PC-9 (cell line): ENCODE results near the gene RBMX. TPM values are rescaled to one million over a fixed set of nuclear protein-coding genes. Genes with fewer than 3 reads are reported as not detected.

Experiments used
- BruUV-seq: library from RNA; stranded (reverse); fragments of 400-500 nt; replicated peaks from 2 replicates; lab custom pipeline; 2021; lab: Mats Ljungman, UMichigan
- CTCF ChIA-PET: fragments of 300-600 bp; sonication (Branson Sonifier 250); formaldehyde crosslinking; loops from one replicate; lab custom pipeline; 2022; ENCODE audit warnings: antibody characterized with exemption; lab: Charles Lee
- POLR2A ChIA-PET: fragments of 300-600 bp; sonication (Branson Sonifier 250); formaldehyde crosslinking; loops from one replicate; lab custom pipeline; 2022; ENCODE audit warnings: antibody characterized with exemption; ENCODE audit not compliant: unreplicated experiment; lab: Charles Lee
- DNase-seq, 2 experiments: peaks; one replicate each; pipeline versions ENCODE4 v3.0.0 to v3.0.0-alpha.2; 2015 to 2022; ENCODE audit warnings: mixed read lengths in 1 of 2
- H2AFZ ChIP-seq: fragments of 200-600 bp; sonication (generic); 2 replicates; pipeline ENCODE4 v1.8.1; 2017; ENCODE audit warnings: antibody characterized with exemption
- H3F3A ChIP-seq: fragments of 200-600 bp; sonication (generic); 2 replicates; pipeline ENCODE4 v1.8.1; 2017; ENCODE audit warnings: antibody characterized with exemption, mild to moderate bottlenecking, low read depth; ENCODE audit not compliant: insufficient read depth
- H3K27ac ChIP-seq: fragments of 200-600 bp; sonication (generic); 2 replicates; pipeline ENCODE4 v1.6.1; 2016; ENCODE audit warnings: mixed run types
- H3K27me3 ChIP-seq: fragments of 200-600 bp; sonication (generic); 2 replicates; pipeline ENCODE4 v1.6.1; 2016; ENCODE audit warnings: low read depth, mixed run types; ENCODE audit not compliant: insufficient read depth
- H3K36me3 ChIP-seq: fragments of 200-600 bp; sonication (generic); 2 replicates; pipeline ENCODE4 v1.6.1; 2016; ENCODE audit warnings: low read depth, mixed run types
- H3K4me1 ChIP-seq: fragments of 200-600 bp; sonication (generic); replicated peaks from 2 replicates; pipeline ENCODE4 v1.6.1; 2016; ENCODE audit warnings: mixed run types; ENCODE audit not compliant: insufficient read depth
- H3K4me2 ChIP-seq: fragments of 200-600 bp; sonication (generic); 2 replicates; pipeline ENCODE4 v1.6.1; 2017; ENCODE audit warnings: mixed run types
- H3K4me3 ChIP-seq: fragments of 200-600 bp; sonication (generic); 2 replicates; pipeline ENCODE4 v1.6.1; 2016; ENCODE audit warnings: mixed run types
- H3K79me2 ChIP-seq: fragments of 200-600 bp; sonication (generic); 2 replicates; pipeline ENCODE4 v1.6.1; 2017; ENCODE audit warnings: low read depth, mixed run types
- H3K9me2 ChIP-seq: fragments of 200-600 bp; sonication (generic); 2 replicates; pipeline ENCODE4 v1.8.1; 2017; ENCODE audit warnings: mild to moderate bottlenecking; ENCODE audit not compliant: insufficient read depth
- H3K9me3 ChIP-seq: fragments of 200-600 bp; sonication (generic); 2 replicates; pipeline ENCODE4 v1.8.1; 2016; ENCODE audit warnings: low read depth; ENCODE audit not compliant: insufficient read depth
- H4K20me1 ChIP-seq: fragments of 200-600 bp; sonication (generic); 2 replicates; pipeline ENCODE4 v1.8.1; 2017; ENCODE audit not compliant: insufficient read depth
- CTCF ChIP-seq: fragments of 200-600 bp; sonication (generic); conservative IDR thresholded peaks from 2 replicates; pipeline ENCODE4 v1.6.1; 2017; ENCODE audit warnings: mixed run types, antibody characterized with exemption, mild to moderate bottlenecking, moderate library complexity
- EZH2 ChIP-seq: fragments of 200-600 bp; sonication (generic); IDR thresholded peaks from 2 replicates; pipeline ENCODE4 v1.8.0; 2017; ENCODE audit warnings: antibody characterized with exemption, low read depth
- intact Hi-C: fragments of 100-400 bp; cut with micrococcal nuclease; formaldehyde crosslinking; loops from one replicate; pipeline ENCODE4 v1.10.0; 2022; ENCODE audit not compliant: unreplicated experiment
- total RNA-seq: library from RNA; stranded (reverse); gene quantifications from 2 replicates; pipeline ENCODE4 v1.2.3, GENCODE V29; 2021

RBMX gene
- total RNA-seq, 1 experiment from 2014 or later = 275 TPM

GRCh38 chrX:136858007-136858756 lies 22.3 kb downstream of the RBMX start:
- no peaks in the 10 kb centered on the region for H3K27me3 ChIP-seq
- no peak for DNase-seq
- peaks cover 10% of the 10 kb centered on the region; the same call in 1 of the 2 replicates for H3F3A ChIP-seq
- no peak overlapping the region for H3K4me2 ChIP-seq
- no peak overlapping the region for H3K4me3 ChIP-seq
- H3K4me1 ChIP-seq = no peaks in the 10 kb centered on the region
- ChIA-PET CTCF (no interaction called here), POLR2A (interaction anchor here (0.6 kb wide), 1 partner anchor 26 kb away, joined by 7 read pairs; no protein-coding TSS in a partner anchor)
- 0 out of 2 replicates have a peak, but pooled peaks cover 5% of the 10 kb centered on the region for H3K36me3 ChIP-seq
- no peaks in the 10 kb centered on the region for H3K9me3 ChIP-seq
- no peaks in the 10 kb centered on the region for H3K79me2 ChIP-seq
- BruUV-seq = no TSS peak
- intact Hi-C loops = no loop called here
- no peak for TF ChIP-seq EZH2
- TF ChIP-seq CTCF = no peak
- H4K20me1 ChIP-seq = no peaks in the 10 kb centered on the region
- no peak overlapping the region for H3K27ac ChIP-seq
- no peaks in the 10 kb centered on the region for H3K9me2 ChIP-seq
- no peak overlapping the region for H2AFZ ChIP-seq

- POLR2A ChIA-PET = no interaction called here
- Histone ChIP-seq H3K4me3 (no peak overlapping the region), H3K27ac (no peak overlapping the region), H4K20me1 (no peaks in the 10 kb centered on the region), H3K4me2 (no peak overlapping the region), H3K9me2 (no peaks in the 10 kb centered on the region), H2AFZ (no peak overlapping the region), H3K9me3 (no peaks in the 10 kb centered on the region), H3K36me3 (peaks cover 8% of the 10 kb centered on the region; the same call in 1 of the 2 replicates), H3F3A (peaks cover 4% of the 10 kb centered on the region; the same call in 1 of the 2 replicates), H3K79me2 (no peaks in the 10 kb centered on the region), H3K27me3 (no peaks in the 10 kb centered on the region), H3K4me1 (no peaks in the 10 kb centered on the region)
- CTCF ChIA-PET = no interaction called here
- intact Hi-C loops = no loop called here
- BruUV-seq = no TSS peak
- no peak for DNase-seq
- TF ChIP-seq CTCF = no peak
- no peak for TF ChIP-seq EZH2
Observed at GRCh38 chrX:136856551-136856950, 24.0 kb downstream of the RBMX start.

- Histone ChIP-seq H3K27ac (no peak overlapping the region), H3F3A (peaks cover 2% of the 10 kb centered on the region; the same call in 1 of the 2 replicates), H3K79me2 (no peaks in the 10 kb centered on the region), H3K9me2 (no peaks in the 10 kb centered on the region), H3K36me3 (peaks cover 8% of the 10 kb centered on the region; the same call in 1 of the 2 replicates), H3K27me3 (no peaks in the 10 kb centered on the region), H3K4me1 (no peaks in the 10 kb centered on the region), H3K4me2 (no peak overlapping the region), H3K9me3 (no peaks in the 10 kb centered on the region), H2AFZ (no peak overlapping the region), H4K20me1 (no peaks in the 10 kb centered on the region), H3K4me3 (no peak overlapping the region)
- no TSS peak for BruUV-seq
- ChIA-PET POLR2A (no interaction called here), CTCF (no interaction called here)
- DNase-seq = no peak
- TF ChIP-seq EZH2 (no peak), CTCF (no peak)
- intact Hi-C loops = no loop called here
Observed at GRCh38 chrX:136856050-136856449, 24.5 kb downstream of the RBMX start.
